ENCODE results near the gene HTR6. TPM values are rescaled to one million over a fixed set of nuclear protein-coding genes. Genes with fewer than 3 reads are reported as not detected.

The HTR6 gene
- total RNA-seq, 1 experiment from 2014 or later: 0.57 TPM

DNA sequence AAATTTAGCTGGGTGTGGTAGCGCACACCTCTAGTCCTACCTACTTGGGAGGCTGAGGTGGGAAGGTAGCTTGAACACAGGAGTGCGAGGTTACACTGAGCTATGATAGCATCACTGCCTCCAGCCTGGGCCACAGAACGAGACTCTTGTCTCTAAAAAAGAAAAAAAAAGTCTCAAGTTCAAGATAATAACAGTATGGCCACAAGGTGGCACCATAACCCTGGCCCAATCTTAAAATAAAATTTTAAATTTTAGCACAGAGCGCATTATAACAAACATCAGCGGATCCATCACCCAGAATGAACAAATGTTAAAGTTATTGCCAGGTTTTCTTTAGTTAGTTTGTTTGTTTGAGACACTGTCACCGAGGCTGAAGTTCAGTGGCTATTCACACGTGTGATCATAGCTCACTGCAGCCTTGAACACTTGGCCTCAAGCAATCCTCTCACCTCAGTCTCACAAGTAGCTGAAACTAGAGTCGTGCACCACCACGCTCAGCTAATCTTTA lies 2.9 kb upstream of the HTR6 start:
- RAD21 ChIA-PET (ENCODE audit: low non-redundant PET in 1 of 2, low total read pairs in 2 of 2, uncharacterized antibody in 2 of 2, unreplicated experiment in 2 of 2): interaction anchor here (0.6 to 1.2 kb wide), 2 partner anchors 42 to 43 kb away, joined by 3 to 8 read pairs; no protein-coding TSS in a partner anchor
- TF ChIP-seq RAD21 (IDR thresholded peaks at IDR 0.05; ENCODE audit: low read depth) (peak; percentile 85), POLR2AphosphoS5 (IDR thresholded peaks at IDR 0.05; ENCODE audit: low read depth, low read length) (no peak)
- TF ChIP-seq, protein P1, sequence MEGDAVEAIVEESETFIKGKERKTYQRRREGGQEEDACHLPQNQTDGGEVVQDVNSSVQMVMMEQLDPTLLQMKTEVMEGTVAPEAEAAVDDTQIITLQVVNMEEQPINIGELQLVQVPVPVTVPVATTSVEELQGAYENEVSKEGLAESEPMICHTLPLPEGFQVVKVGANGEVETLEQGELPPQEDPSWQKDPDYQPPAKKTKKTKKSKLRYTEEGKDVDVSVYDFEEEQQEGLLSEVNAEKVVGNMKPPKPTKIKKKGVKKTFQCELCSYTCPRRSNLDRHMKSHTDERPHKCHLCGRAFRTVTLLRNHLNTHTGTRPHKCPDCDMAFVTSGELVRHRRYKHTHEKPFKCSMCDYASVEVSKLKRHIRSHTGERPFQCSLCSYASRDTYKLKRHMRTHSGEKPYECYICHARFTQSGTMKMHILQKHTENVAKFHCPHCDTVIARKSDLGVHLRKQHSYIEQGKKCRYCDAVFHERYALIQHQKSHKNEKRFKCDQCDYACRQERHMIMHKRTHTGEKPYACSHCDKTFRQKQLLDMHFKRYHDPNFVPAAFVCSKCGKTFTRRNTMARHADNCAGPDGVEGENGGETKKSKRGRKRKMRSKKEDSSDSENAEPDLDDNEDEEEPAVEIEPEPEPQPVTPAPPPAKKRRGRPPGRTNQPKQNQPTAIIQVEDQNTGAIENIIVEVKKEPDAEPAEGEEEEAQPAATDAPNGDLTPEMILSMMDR (IDR thresholded peaks at IDR 0.05 in 2 of 3, conservative IDR thresholded peaks at IDR 0.05 in 1 of 3; ENCODE audit: borderline replicate concordance in 1 of 3, insufficient read depth in 1 of 3, low read depth in 2 of 3, low read length in 2 of 3): peak; percentile 57 to 84 (median 83)

DNA sequence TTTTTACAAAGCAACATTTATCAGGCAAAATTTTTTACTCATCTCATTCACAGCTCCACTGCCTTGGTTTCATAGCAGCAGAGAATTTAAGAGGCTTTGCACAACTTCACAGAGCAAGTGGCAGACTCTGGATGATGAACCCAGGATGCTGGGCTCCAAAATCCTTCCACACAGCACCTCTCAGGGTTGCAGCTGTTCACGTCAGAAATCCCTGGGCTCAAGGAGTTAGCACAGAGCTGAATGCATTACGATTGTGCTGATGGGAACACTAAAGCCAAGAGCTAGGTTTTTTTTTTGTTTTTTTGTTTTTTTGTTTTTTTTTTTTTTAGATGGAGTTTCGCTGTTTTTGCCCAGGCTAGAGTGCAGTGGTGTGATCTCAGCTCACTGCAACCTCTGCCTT lies 2.4 kb upstream of the HTR6 start:
- RAD21 ChIA-PET (ENCODE audit: low non-redundant PET in 1 of 2, low total read pairs in 2 of 2, uncharacterized antibody in 2 of 2, unreplicated experiment in 2 of 2): interaction anchor here (0.6 to 1.2 kb wide), 2 partner anchors 42 kb away, joined by 3 to 8 read pairs; no protein-coding TSS in a partner anchor
- H3K9me2 ChIP-seq (ENCODE audit: insufficient read depth): no peaks in the 10 kb centered on the region
- POLR2A ChIA-PET: no interaction called here

More for the DNA sequence above, 2.9 kb upstream of the HTR6 start:
- POLR2A ChIA-PET: no interaction called here
- Histone ChIP-seq H3K4me1 (ENCODE audit: control insufficient read depth in 1 of 2, insufficient read depth in 2 of 2, low read length in 2 of 2) (peaks cover 0 to 12% of the 10 kb centered on the region in 2 experiments; a peak in 2 of 4 replicates), H3K27me3 (ENCODE audit: insufficient read depth, low read length) (no peaks in the 10 kb centered on the region), H4K20me1 (ENCODE audit: insufficient read depth) (no peaks in the 10 kb centered on the region), H3K4me3 (replicated peaks in 1 of 2; ENCODE audit: low read depth in 1 of 2, low read length in 2 of 2) (no peak overlapping the region), H3K79me2 (ENCODE audit: insufficient read depth, low read length) (no peaks in the 10 kb centered on the region), H3K4me2 (ENCODE audit: low read length) (no peak overlapping the region), H3K27ac (ENCODE audit: low read depth, low read length) (no peak overlapping the region), H3K36me3 (ENCODE audit: control insufficient read depth in 1 of 2, insufficient read depth in 2 of 2, low read length in 2 of 2) (no peaks in the 10 kb centered on the region), H3K9me2 (ENCODE audit: insufficient read depth) (no peaks in the 10 kb centered on the region), H3K9me3 (ENCODE audit: control insufficient read depth in 1 of 2, insufficient read depth in 1 of 2, low read depth in 1 of 2, low read length in 2 of 2) (no peaks in the 10 kb centered on the region), H2AFZ (ENCODE audit: low read depth, low read length, poor library complexity, severe bottlenecking) (peak overlapping the region; percentile 24), H3K9ac (ENCODE audit: low read length) (no peak overlapping the region)
- ATAC-seq: no peak
- intact Hi-C loops (cut with micrococcal nuclease): loop anchor here (5.0 kb wide), 3 partner anchors 41 to 491 kb away; no protein-coding TSS in a partner anchor
- no TSS peak for BruUV-seq (replicated peaks)
- DNase-seq (ENCODE audit: low read depth, low spot score): peak; percentile 24
- CTCF ChIA-PET: interaction anchor here (0.5 to 4.8 kb wide), 17 partner anchors 8 to 834 kb away, joined by 3 to 70 read pairs (median 4); partner anchors contain the start of gene UBR4

More for the DNA sequence above, 2.4 kb upstream of the HTR6 start:
- Histone ChIP-seq H3K36me3 (ENCODE audit: control insufficient read depth in 1 of 2, insufficient read depth in 2 of 2, low read length in 2 of 2) (no peaks in the 10 kb centered on the region), H3K9me3 (ENCODE audit: control insufficient read depth in 1 of 2, insufficient read depth in 1 of 2, low read depth in 1 of 2, low read length in 2 of 2) (no peaks in the 10 kb centered on the region), H3K4me3 (replicated peaks in 1 of 2; ENCODE audit: low read depth in 1 of 2, low read length in 2 of 2) (no peak overlapping the region), H3K4me1 (ENCODE audit: control insufficient read depth in 1 of 2, insufficient read depth in 2 of 2, low read length in 2 of 2) (peaks cover 0 to 12% of the 10 kb centered on the region in 2 experiments; a peak in 2 of 4 replicates), H3K9ac (ENCODE audit: low read length) (no peak overlapping the region), H3K27ac (ENCODE audit: low read depth, low read length) (no peak overlapping the region), H2AFZ (ENCODE audit: low read depth, low read length, poor library complexity, severe bottlenecking) (no peak overlapping the region), H4K20me1 (ENCODE audit: insufficient read depth) (no peaks in the 10 kb centered on the region), H3K4me2 (ENCODE audit: low read length) (no peak overlapping the region), H3K79me2 (ENCODE audit: insufficient read depth, low read length) (no peaks in the 10 kb centered on the region), H3K27me3 (ENCODE audit: insufficient read depth, low read length) (no peaks in the 10 kb centered on the region)
- no peak for ATAC-seq
- DNase-seq (ENCODE audit: low read depth, low spot score): no peak
- TF ChIP-seq, protein P2, sequence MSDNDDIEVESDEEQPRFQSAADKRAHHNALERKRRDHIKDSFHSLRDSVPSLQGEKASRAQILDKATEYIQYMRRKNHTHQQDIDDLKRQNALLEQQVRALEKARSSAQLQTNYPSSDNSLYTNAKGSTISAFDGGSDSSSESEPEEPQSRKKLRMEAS (IDR thresholded peaks at IDR 0.05): no peak
- TF ChIP-seq ZFX (IDR thresholded peaks at IDR 0.05) (no peak), FOSL1 (IDR thresholded peaks at IDR 0.05; ENCODE audit: low read depth) (no peak), CBX3 (IDR thresholded peaks at IDR 0.05; ENCODE audit: low read depth) (no peak), SP1 (IDR thresholded peaks at IDR 0.05; ENCODE audit: low read depth) (no peak), POLR2AphosphoS5 (IDR thresholded peaks at IDR 0.05; ENCODE audit: low read depth, low read length) (no peak), EZH2phosphoT487 (IDR thresholded peaks at IDR 0.05; ENCODE audit: borderline replicate concordance) (no peak), RAD21 (IDR thresholded peaks at IDR 0.05; ENCODE audit: low read depth) (no peak), ELF1 (IDR thresholded peaks at IDR 0.05; ENCODE audit: borderline replicate concordance, low read depth) (no peak), CEBPB (IDR thresholded peaks at IDR 0.05; ENCODE audit: low read depth) (no peak), ZNF274 (IDR thresholded peaks at IDR 0.05; ENCODE audit: low read depth, low read length) (no peak)
- TF ChIP-seq, protein P3, sequence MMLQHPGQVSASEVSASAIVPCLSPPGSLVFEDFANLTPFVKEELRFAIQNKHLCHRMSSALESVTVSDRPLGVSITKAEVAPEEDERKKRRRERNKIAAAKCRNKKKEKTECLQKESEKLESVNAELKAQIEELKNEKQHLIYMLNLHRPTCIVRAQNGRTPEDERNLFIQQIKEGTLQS (IDR thresholded peaks at IDR 0.05): no peak
- TF ChIP-seq, protein P4, sequence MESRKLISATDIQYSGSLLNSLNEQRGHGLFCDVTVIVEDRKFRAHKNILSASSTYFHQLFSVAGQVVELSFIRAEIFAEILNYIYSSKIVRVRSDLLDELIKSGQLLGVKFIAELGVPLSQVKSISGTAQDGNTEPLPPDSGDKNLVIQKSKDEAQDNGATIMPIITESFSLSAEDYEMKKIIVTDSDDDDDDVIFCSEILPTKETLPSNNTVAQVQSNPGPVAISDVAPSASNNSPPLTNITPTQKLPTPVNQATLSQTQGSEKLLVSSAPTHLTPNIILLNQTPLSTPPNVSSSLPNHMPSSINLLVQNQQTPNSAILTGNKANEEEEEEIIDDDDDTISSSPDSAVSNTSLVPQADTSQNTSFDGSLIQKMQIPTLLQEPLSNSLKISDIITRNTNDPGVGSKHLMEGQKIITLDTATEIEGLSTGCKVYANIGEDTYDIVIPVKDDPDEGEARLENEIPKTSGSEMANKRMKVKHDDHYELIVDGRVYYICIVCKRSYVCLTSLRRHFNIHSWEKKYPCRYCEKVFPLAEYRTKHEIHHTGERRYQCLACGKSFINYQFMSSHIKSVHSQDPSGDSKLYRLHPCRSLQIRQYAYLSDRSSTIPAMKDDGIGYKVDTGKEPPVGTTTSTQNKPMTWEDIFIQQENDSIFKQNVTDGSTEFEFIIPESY (IDR thresholded peaks at IDR 0.05; ENCODE audit: extremely low read depth, insufficient replicate concordance, low read length): no peak
- CTCF ChIA-PET: interaction anchor here (0.5 to 4.8 kb wide), 17 partner anchors 8 to 833 kb away, joined by 3 to 70 read pairs (median 4); partner anchors contain the start of gene UBR4
- no TSS peak for BruUV-seq (replicated peaks)
- intact Hi-C loops (cut with micrococcal nuclease): loop anchor here (5.0 kb wide), 3 partner anchors 40 to 490 kb away; no protein-coding TSS in a partner anchor
